NB4 (cell line): ENCODE results near the gene DHTKD1.

Experiments
- POLR2A ChIP-seq: IDR thresholded peaks from 2 replicates; pipeline ENCODE4 v1.6.1; 2011; ENCODE audit warnings: mild to moderate bottlenecking; ENCODE audit not compliant: insufficient read length; ENCODE audit errors: extremely low read depth
- TF ChIP-seq, protein P1 (sequence below): IDR thresholded peaks from one replicate; pipeline ENCODE4 v1.5.1; 2012; ENCODE audit warnings: low read depth, low read length
- TF ChIP-seq, protein P2 (sequence below): IDR thresholded peaks from 2 replicates; pipeline ENCODE4 v1.6.1; 2011; ENCODE audit warnings: low read depth, low read length

DNA sequence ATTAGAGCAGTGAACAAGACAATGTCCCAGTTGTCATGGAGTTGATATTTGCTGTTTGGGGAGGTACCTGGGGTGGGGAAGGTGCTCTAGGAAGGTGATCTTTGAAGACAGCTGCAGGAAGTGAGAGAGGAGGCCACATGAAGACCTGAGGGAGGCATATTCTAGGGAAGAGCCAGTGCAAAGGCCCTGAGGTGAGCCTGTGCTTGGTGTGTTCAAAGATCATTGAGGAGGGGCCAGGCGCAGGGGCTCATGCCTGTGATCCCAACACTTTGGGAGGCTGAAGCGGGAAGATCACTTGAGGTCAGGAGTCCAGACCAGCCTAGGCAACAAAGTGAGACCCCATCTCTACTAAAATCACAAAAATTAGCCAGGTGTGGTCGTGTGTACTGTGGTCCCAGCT lies 75.8 kb downstream of the DHTKD1 start:
- TF ChIP-seq, protein P1, sequence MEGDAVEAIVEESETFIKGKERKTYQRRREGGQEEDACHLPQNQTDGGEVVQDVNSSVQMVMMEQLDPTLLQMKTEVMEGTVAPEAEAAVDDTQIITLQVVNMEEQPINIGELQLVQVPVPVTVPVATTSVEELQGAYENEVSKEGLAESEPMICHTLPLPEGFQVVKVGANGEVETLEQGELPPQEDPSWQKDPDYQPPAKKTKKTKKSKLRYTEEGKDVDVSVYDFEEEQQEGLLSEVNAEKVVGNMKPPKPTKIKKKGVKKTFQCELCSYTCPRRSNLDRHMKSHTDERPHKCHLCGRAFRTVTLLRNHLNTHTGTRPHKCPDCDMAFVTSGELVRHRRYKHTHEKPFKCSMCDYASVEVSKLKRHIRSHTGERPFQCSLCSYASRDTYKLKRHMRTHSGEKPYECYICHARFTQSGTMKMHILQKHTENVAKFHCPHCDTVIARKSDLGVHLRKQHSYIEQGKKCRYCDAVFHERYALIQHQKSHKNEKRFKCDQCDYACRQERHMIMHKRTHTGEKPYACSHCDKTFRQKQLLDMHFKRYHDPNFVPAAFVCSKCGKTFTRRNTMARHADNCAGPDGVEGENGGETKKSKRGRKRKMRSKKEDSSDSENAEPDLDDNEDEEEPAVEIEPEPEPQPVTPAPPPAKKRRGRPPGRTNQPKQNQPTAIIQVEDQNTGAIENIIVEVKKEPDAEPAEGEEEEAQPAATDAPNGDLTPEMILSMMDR = no peak
- no peak for TF ChIP-seq POLR2A
- TF ChIP-seq, protein P2, sequence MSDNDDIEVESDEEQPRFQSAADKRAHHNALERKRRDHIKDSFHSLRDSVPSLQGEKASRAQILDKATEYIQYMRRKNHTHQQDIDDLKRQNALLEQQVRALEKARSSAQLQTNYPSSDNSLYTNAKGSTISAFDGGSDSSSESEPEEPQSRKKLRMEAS = no peak
